VCaP (cell line): ENCODE results near the gene GRIK3.

Source experiments
- H3K27ac ChIP-seq: fragments of 450-650 bp; 2 replicates; pipeline ENCODE4 v1.5.1; 2017
- TF ChIP-seq, protein P1 (sequence below): fragments of 450-650 bp; conservative IDR thresholded peaks from 2 replicates; pipeline ENCODE4 v1.5.1; 2017; ENCODE audit warnings: mild to moderate bottlenecking, moderate library complexity

The GRIK3 gene

DNA sequence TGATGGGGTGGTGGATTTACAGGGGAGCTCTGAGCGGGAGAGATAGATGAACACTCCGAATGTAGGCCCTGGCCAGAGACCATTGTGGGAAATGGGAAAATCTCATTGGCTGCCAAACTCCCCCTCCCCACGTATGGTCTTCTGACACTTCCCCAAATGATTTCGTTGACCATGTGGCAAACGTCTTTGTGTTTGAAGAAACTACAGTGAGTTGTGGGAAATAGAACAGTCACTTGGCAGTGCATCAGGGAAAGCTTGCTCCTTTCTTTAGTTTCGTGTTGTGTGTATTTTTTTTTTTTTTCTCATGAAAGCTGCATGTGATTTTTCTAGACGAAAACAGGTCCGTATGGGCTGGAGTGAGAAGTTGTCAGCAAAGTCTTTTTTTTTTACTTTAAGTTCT lies 25.0 kb upstream of the GRIK3 start:
- TF ChIP-seq, protein P1, sequence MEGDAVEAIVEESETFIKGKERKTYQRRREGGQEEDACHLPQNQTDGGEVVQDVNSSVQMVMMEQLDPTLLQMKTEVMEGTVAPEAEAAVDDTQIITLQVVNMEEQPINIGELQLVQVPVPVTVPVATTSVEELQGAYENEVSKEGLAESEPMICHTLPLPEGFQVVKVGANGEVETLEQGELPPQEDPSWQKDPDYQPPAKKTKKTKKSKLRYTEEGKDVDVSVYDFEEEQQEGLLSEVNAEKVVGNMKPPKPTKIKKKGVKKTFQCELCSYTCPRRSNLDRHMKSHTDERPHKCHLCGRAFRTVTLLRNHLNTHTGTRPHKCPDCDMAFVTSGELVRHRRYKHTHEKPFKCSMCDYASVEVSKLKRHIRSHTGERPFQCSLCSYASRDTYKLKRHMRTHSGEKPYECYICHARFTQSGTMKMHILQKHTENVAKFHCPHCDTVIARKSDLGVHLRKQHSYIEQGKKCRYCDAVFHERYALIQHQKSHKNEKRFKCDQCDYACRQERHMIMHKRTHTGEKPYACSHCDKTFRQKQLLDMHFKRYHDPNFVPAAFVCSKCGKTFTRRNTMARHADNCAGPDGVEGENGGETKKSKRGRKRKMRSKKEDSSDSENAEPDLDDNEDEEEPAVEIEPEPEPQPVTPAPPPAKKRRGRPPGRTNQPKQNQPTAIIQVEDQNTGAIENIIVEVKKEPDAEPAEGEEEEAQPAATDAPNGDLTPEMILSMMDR: no peak
- no peak overlapping the region for H3K27ac ChIP-seq

DNA sequence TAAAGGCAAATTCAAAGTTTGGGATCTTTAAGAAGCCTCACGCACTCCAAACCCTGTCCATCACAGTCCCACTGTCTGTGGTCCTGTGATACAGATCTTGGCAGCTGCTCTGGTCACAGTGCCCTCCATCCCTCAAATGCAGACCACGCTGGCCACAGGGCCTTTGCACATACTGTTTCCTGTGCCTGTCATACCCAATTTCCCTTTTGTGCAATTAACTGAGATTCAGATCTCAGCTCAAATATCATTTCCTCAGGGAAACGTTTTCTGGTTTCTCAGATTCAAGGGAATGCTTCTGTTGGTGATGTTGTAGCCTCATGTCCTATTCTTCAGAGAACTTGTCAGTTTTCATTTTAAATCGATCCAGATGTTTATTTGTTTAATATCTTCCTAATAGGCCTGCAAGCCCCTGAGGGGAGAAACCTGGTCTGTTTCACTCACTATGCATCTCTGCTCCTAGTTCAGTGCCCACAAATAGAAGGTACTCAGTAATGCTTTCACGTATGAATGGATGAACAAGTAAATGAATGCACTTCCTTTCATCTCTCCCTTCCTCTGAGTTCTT lies 24.2 kb upstream of the GRIK3 start:
- H3K27ac ChIP-seq: no peak overlapping the region
- TF ChIP-seq, protein P1: no peak

DNA sequence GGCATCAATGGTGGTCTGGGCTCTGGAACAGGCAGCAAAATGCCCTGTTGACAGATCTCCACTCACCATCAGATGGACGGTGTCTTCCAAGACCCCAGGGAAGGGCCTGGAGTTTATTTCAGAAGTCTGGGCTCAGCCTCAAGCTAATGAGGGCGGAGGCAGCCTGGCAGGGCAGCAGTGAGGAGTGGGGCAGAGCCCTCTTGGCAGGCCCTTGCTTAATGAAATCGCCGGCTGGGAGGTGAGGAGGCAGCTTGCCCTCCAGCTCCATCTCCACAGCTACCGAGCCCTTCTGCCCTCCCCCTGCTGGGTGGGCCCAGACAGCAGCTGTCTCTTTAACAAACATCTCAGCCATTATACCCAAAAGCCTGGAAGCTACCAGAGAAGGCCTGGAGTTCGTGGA lies 22.0 kb upstream of the GRIK3 start:
- H3K27ac ChIP-seq: no peak overlapping the region
- TF ChIP-seq, protein P1: no peak

DNA sequence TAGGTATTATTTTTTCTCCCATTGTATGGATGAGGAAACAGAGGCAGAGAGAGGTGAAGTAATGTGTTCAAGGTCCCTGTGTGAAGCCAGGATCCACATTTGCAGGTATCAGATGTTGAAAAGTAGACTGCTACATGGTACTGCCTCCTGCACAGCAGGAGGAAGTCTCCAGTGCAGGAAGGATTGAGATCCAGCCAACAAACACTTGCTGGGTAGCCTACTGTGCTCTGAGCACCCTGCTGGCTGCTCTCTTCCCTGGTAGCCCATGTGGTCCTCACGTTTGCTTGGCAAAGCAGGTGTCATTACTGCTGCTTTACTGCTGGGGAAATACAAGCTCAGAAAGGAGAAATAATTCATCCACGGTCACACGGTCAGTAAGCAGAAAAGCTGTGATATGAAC lies 21.3 kb upstream of the GRIK3 start:
- H3K27ac ChIP-seq: no peak overlapping the region
- TF ChIP-seq, protein P1: no peak

DNA sequence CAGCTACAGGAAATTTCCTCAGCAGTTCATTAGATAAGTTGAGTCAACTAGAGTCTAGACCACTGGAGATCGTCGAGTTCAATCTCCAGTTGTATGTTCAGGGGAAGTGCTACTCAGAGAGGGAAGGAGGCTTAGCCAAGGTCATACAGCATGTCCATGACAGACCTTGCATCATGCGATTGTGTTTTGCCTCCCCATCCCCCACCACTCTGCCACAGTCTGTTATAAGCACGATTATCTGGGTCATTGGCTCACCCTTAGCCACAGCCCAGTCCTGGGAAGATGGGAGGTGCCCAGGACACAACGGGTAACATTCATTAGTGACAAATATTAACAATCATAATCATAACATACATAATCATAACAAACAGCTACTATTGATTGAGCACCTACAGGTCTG lies 18.9 kb upstream of the GRIK3 start:
- H3K27ac ChIP-seq: no peak overlapping the region
- TF ChIP-seq, protein P1: no peak

DNA sequence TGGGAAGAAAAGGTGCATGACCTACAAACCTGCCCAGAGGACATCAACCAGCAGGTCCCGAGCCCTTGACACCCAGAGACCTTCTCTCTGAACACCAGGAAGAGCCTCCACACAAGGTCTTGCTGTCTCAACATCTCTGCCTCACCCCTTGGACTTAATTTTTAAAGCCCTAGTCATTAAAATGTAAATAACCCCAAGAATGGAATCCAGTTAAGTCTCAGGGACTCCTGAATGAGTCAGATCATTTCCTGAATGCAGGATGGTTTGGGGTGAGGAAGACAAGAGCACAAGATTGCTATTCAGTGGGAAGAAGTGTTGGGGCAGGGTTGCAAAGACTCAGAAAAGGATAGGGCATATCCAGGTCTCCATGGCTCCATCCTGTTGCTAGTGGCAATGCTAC lies 17.8 kb upstream of the GRIK3 start:
- no peak overlapping the region for H3K27ac ChIP-seq
- TF ChIP-seq, protein P1: no peak

DNA sequence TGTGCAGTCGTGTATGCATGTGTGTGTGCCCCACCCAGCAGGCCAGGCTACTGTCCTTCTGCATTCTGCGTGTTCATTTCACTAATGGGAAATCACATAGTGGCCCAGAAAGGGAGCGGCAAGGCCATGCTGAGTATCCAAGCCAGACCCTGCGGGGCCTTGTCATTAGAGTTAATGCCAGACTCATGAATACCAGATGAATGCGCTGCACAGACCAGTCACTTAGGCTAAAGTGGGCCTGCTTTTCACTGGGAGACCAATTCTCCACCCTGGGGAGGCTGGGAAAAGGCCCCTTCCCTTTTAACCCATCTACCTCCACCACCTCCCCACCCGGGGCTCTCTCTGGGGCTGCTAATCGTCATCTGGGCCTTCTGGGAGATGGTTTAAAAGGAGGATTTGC lies 17.0 kb upstream of the GRIK3 start:
- TF ChIP-seq, protein P1: no peak
- no peak overlapping the region for H3K27ac ChIP-seq
